Epidermal melanocyte (primary cell): ENCODE results near the gene RAB30.
A peak's percentile ranks its signal among the peaks of the same experiment; 100 is the strongest.

Source experiments
- DNase-seq: peaks from one replicate; pipeline ENCODE4 v3.0.0; 2011; ENCODE audit warnings: low spot score; ENCODE audit not compliant: insufficient read length

RAB30 gene

GRCh38 chr11:83041126-83041525 is 30.6 kb downstream of the RAB30 start:
- DNase-seq: no peak

DNA sequence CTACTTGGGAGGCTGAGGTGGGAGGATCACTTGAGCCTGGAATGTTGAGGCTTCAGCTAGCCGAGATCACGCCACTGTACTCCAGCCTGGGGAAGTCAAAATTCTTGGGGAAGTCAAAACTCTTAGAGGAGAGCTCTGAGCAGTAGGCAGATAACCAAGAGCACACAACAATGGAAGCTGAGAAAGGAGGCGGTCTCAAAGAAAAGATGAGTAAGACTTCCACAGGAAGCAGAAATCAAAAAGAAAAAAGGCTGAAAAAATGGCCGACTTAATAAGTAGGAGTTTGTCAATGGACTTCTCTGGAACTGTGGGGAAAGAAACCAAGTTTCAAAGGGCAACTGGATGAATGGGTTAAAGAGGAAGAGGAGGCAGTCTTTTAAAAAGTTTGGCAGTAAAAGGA is 32.1 kb downstream of the RAB30 start:
- DNase-seq: no peak

GRCh38 chr11:83037877-83038276 is 33.8 kb downstream of the RAB30 start:
- DNase-seq: no peak

- no peak for DNase-seq
These were observed 35.0 kb downstream of the RAB30 start for GRCh38 chr11:83036701-83037100.

- no peak for DNase-seq
These were observed 36.4 kb downstream of the RAB30 start for GRCh38 chr11:83035070-83035854.

GRCh38 chr11:83034673-83035014 is 37.1 kb downstream of the RAB30 start:
- DNase-seq: no peak

DNA sequence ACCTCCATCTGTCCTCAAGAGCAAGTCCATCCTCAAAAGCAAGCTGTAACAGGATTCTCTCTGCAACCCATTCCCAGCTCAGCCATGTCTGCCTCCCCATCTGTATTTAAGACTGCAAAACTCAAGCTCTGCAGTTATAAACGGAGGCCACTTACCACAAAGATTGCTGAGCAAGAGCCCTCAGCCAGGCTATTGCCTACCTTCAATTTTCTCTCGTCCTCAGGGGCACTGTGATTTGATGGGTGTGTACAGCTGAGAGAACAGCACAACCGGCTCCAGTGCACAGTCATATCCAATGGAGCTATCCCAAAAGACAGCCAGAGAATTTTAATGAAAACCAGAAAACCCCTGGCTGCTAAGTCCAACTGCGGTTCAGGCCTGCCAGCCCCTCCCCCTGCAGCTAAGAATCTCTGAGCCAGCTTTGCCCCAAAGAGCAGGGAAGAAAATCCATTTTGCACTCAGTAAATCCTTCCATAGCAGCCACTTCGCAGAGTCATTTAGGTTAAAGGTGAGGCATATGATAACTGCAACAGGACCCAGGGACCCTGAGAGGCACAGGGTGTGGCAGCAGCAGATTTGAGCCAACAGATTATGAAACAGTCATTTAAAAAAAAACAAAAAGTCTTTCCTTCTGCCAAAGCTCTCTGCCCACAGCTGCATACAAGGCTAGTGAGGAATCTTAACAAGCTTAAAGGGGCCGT is 37.6 kb downstream of the RAB30 start:
- peak; percentile 33 for DNase-seq

DNA sequence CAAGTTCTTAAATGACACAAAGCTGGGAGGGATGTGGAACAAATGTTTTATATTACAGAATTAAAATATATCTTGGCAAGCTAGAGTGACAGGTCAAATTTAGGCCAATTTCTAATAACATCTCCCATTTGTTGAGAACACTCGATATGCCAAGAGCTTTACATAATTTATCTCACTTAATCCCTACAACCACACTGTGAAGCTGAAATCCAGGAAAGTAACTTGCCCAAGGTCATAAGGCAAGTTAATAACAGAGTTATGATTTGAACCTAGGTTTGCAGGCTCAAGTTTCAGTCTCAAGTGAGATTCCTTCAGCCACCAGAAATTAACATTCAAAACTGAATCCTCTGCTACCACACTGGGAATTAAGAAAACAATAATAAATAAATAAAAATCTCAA is 38.3 kb downstream of the RAB30 start:
- no peak for DNase-seq

DNA sequence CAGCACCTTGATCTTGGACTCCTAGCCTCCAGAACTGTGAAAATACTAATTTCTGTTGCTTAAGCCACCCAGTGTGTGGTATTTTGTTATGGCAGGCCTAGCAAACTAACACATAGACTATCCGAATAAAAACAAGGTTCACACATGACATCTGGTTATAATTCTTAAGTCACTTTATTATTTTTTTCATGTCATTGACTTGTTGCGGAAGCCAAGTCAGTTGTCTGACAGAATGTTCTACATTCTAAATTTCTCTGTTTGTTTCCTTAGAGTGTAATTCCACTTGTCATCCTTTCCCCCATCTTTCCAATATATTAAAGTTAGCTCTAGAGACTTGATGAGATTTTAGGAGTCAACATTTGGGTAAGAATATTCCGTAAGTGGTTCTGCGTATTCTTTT is 40.6 kb downstream of the RAB30 start:
- DNase-seq: no peak

DNA sequence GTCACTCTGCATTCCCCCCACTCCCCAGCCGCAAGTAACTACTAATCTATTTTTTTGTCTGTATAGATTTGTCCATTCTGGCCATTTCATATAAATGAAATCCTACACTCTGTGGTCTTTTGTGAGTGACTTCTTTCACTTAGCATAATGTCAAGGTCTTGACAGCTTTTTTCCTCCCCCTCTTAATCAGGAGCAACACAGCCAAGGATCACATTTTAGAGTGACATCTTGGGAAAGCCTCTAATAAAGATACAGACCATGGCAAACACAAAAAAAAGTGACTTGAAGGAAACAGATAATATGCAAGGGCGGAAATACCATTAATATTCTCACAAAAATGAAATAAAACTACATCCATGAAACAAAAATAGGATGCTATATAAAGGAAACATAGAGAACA is 43.9 kb downstream of the RAB30 start:
- DNase-seq: no peak

- DNase-seq: no peak
These were observed 44.4 kb downstream of the RAB30 start for GRCh38 chr11:83027289-83027688.

- DNase-seq: no peak
These were observed 45.5 kb downstream of the RAB30 start for GRCh38 chr11:83026229-83026628.

DNA sequence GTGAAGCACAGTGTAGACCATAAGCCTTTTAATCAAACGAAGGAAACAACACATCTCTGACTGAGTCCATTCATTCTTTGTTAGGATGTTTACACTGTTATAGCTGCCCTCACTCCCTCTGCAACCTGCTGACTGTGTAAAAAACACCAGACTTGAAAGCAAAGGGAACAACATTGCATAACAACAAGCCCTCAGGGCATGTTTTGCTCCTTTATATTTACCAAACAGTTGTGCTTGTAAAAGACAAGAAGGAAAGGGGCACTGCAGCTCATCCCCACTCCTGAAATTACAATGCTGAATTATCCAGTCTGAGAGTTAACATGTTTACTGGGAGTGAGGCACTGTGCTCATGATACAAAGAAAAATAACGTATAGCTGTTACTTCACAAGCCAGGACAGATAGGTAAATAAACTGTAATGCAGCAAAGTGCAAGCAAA is 46.4 kb downstream of the RAB30 start:
- peak; percentile 41 for DNase-seq

- DNase-seq: no peak
These were observed 47.3 kb downstream of the RAB30 start for GRCh38 chr11:83024270-83024854.

DNA sequence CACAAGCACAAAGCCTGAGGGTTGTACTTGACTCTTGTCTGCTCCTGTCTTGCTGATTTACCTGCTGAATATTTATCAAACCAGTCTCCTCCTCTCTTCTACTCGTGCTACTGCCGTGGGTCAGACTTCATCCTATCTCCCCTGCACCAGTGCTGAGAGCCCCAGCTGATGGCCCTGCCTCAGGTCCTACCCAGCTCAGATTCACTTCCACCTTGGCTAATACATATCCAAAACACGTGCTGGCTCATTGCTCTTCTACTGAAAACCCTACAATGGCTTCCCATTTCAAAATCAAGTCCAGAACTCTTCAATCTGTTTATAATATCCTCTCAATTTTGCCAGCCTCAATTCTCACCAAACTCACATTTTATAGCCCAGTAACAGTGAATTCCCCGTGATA is 48.3 kb downstream of the RAB30 start:
- DNase-seq: no peak

GRCh38 chr11:83021780-83022125 is 49.9 kb downstream of the RAB30 start:
- no peak for DNase-seq

- no peak for DNase-seq
These were observed 50.5 kb downstream of the RAB30 start for GRCh38 chr11:83020942-83021779.

DNA sequence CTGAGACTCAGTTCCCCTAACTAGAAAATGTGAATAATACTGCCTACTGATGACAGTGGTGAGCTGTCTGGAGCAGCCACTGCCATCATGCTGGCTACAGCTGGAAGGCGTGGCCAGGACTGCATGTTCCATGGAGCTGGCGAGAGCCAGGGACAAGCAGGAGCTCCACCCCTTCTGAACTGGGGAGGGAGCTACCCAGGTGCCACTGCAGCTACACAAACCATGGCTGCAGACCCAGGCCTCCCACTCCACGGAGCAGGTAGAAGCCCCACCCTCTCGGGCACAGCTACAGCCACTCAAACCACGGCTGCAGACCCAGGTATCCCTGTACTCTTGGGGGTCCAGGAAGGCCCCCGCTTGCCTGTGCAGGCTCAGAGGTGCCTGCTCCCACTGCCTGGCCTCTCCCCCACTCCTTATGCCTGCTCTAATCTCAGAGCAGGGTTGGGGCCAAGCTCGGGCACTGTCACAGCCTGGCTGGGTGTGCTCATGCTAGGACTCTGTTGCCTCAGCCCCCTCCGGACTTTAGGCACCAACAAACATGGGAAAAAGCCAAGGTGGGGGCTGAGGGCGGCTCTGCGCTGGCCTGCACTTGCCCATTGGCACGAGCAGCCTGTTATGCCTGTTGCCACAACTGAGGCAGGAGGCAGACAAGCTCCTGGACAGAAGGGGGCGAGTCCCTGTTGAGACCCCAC is 51.7 kb downstream of the RAB30 start:
- no peak for DNase-seq

DNA sequence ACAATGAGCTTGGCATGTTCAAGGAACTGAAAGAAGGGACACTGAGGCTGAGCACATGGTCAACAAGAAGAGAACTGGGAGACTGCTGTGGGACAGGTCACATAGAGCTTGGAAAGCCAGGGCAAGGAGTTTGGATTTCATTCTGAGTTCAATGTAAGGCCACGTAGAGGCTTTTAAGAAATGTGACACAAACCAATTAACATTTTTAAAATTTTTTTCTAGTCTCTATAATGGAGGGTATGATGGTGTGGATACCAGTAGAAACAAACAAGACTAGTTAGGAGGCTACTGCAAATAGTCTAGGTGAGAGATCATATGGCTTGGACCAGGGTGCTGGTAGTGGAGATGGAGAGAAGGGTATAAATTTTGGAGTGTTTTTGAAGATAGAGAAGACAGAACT is 56.7 kb downstream of the RAB30 start:
- no peak for DNase-seq

DNA sequence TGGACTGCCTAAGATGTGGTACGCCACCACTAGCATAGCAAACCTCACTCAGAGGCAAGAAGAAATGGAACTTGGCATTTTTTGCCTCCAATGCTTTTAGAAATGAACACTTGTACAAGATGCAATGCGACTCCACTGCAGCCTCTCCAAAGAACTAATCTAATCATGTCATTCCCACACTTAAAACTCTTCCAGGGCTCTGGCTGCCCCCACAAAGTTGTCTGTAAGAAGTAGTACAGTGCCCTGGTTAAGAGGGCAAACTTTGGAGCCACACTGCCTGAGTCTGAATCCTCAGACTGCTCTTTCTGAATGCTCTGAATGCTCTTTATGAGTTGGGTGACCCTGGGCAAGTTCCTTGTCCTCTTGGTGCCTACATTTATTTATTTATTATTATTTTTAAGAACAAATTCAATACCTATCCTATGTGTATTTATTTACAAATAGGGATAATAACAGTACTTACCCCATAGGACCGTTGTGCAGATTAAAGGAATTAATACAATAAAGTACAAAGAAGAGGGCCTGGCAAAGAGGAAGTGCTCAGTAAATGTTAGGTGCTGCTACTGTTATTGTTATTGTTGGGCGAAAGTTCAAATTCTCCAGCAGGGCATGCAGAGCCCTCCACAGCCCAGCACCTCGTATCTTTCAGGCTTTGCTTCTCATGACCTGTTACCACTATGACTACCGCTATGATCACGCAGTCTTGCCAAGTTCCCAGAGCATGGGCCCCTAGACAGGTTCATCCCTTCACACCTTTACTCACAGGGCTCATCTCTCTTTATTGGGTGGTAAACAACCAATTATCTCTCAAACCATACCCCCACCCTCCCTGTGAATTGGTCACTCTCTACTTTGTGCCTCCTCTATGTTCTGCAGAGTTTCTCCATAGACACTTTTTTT is 59.3 kb downstream of the RAB30 start:
- no peak for DNase-seq
